ENCODE results near the gene HAPSTR1.

The HAPSTR1 gene

DNA sequence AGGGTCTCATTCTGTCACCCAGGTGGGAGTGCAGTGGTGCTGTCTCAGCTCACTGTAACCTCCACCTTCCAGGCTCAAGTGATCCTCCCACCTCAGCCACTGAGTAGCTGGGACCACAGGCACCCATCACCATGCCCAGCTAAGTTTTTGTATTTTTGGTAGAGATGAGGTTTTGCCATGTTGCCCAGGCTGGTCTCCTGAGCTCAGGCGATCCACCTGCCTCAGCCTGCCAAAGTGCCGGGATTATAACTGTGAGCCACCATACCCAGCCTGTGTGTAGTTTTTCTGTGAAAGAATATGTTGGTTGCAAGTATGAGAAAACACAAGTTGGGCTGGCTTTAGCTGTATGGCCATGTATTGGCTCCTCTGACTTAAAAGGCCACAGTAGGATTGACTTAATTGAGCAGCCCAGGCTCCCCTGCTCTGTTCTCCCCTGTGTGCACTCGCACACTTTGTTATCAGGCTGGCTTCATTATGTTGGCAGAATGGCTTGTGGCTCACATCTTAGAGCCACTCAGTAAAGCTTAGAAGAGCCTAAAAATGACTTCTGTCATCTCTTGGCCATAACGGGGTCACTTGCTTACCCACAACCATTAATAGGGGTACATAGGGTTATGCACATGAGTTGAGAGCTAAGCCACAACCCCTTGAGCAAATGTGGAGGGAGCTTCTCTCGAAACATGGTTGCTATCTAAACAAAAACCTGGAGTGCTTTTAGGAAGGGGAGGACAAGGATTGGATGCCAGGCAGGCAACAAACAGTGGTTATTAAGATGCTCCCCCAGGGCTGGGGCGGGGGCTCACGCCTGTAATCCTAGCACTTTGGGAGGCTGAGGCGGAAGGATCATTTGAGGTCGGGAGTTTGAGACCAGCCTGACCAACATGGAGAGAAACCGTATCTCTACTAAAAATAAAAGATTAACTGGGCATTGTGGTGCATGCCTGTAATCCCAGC is 6.1 kb downstream of the HAPSTR1 start:
- DNase-seq = no peak

DNA sequence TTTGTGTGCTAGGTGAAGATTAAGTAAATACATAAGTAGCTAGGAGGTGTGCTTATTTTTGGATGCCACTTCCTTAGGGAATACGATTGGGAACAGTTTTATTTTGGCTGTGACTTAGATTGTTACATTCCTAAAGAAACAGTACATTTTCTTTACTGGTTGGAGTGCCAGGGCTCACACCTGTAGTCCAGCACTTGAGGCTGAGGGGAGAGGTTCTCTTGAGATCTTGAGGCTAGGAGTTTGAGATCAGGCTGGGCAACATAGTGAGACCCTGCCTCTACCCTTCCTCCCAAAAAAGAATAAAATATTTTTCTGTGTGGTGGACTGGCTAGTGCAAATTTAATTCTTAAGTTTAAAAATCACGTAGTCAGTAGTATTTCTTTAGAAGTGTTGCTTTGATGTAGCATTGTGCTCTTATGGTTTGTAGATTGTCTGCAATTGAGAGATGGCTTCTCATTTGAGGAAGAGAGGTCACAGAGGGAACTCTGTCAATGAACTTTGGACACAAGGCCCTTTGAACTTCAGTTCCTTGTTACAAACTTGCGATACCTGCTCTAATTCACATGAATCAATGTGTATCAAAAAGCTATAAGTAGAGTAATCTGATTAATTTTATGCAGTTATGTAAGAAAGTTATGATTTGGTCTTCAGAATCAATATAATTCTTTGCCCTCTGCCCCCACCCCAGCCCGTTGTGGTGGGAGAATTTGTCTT is 7.1 kb downstream of the HAPSTR1 start:
- no peak for DNase-seq

DNA sequence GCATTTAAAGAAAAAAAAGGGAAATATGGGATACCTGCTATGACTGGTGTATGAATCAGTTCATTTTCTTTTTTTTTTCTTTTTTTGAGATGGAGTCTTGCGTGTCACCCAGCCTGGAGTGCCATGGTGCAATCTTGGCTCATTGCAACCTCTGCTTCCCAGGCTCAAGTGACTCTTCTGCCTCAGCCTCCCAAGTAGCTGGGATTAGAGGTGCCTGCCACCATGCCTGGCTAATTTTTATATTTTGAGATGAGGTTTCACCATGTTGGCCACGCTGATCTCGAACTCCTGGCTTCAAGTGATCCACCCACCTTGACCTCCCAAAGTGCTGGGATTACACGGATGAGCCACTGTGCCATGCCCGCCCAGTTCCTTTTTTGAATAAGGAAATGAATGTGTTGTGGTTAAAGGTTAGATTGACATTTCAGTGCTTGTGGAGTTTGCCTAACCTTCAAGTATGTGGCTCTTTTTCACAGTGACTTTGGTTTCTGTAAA is 7.7 kb downstream of the HAPSTR1 start:
- DNase-seq = no peak

DNA sequence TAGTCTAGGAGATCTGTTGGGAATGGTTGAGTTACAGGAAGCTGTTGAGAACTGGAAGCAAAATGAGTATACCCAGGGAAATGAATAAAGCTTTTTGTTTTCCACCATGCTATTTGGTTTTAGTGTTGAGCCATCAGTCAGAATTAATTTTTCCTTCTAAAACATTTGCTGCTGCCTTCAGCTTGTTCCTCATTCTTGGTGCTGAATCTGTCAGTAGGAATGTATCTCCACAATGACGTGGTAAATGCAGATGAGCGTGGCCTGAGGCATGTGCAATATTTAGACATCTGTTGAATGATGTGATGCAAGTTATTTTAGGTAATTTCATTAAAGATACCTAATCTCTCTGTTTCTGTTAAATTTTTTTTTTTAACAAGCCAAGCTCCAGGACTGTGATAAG is 10.9 kb downstream of the HAPSTR1 start:
- DNase-seq = no peak

DNA sequence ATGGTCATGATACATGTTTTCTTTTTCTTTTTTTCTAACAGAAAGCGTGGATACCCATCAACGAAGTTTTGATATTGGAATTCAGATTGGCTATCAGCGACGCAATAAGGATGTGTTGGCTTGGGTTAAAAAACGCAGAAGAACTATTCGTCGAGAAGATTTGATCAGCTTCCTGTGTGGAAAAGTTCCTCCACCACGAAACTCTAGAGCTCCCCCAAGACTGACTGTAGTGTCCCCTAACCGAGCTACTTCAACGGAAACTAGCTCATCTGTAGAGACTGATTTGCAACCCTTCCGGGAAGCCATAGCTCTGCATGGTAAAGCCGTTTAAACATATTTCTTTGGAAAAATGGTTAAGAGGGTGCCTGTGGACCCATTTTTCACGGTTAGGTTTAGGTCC is 11.5 kb downstream of the HAPSTR1 start:
- DNase-seq = no peak

DNA sequence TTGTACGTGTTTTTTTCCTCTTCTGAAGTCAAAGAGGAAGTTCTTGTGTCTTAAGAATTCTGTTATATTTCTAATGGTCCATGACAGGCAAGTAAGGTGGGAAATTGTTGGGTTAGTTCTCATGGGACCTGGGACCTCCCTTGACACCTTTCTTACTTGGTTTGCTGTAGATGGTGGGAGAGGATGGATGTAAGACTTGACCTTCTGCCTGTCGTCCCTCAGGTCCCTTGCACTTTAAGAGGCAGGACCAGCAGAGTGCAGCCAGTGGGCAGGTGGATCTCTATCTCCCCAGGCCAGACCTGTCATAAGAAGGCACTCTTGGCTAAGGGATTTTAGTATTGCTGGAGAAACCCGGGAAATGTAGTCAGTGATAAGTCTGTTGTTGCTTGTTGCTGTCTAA is 12.1 kb downstream of the HAPSTR1 start:
- DNase-seq = no peak

DNA sequence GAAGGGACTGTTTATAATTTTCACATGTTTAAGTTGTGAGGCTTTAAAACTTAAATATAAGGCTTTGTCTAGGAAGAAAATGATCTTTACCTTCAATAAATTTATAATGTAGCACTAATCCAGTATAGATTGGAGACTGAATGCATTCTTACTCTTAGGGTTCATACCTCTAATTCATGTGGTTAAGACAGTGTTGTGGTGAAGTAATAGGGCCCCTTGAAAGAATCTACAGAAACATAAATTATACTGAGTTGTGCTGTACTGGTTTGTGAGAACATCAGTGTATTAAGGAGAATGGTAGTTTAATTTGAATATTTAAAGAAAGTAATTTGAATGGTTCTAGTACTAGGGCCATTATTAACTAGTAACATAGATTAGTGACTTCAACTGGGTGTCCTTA is 13.7 kb downstream of the HAPSTR1 start:
- no peak for DNase-seq

DNA sequence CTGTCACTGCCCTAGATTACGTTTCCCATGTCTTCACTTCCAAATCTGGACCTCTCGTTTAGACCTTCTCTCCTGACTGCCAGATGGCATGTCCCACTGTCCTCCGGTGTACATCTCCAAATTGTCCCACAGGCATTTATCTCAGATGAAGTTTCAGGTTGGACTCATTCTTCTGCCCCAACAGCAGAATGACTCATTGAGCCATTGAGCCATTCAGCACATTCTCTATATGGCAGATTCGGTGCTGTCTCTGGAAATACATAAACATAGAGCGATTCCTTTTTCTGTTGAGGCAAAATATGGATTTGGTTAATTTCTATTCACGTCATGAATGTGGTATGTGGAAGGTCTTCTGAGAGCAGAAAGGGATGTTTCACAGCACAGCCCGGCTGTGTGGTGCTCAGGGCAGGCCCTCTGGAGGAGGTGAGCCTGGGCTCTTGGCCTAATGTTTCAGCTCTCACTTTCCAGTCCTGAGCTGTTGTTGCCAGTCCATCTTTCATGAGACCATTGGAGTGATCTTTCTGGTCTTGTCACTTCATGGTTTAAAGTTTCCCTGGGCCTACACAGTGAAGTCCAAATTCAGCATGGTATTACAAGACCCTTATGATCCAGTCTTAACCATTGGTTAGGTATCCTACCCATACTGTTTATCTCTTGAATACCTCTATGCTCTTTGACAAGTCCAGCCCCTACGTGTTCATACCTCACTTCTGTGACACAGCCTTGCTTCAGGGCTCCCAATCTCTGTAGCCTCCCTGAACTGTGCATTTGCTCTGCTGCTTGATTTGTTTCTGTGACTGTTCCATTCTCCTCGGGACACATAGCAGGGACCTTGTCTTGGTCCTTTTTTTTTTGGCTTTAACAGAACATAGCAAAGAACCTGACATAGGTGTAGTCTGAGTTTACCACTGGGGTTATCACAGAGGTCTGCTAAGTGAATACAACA is 15.9 kb downstream of the HAPSTR1 start:
- DNase-seq = no peak

DNA sequence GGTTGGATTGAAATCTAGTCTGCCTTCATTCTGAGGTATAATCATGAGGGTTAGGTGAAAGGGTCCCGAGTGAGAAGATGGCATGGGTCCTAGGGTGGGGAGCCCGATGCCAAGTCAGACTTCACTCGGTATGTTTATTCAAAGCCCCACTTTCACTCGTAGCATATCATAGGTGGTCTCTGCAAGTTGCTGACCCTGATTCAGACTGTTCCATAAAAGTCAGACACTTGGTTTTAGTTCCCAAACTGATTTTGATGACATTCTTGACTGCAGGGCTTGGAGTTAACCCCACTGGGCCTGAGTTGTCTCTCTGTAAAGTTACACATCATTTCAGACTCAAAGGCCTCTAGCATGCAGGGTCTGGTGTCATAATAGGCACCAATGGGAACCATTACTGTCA is 17.8 kb downstream of the HAPSTR1 start:
- no peak for DNase-seq

DNA sequence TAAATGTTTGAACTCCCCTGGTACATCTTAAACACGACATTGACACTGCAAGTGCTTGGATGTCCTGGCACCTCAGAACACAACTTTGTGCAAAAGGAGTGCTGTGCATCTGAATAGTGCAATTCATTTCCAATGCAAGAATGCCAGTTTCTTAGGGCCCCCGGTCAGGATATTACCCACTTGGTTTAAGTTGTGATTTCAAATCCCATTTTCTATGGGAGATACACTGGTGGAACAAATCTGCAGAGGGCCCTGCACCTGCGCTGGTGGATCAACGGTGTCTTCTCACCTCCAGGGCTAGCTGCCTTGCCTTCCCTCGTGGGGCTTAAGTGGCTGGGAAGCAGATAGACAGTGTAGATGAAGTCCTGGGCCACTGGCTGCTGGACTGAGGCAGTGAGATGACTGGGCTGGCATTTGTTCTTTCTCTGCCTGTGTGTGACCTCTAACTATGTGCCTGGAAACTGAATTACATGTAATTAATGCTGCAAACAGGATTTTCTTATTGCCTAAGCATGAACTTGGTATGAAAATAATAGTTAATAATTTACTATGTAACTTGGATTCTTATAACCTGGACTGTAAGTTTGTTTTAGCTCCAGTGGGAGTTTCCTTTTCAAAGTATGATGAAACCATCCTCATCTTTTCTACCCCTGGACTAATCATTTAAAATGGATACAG is 20.9 kb downstream of the HAPSTR1 start:
- peak; percentile 23 for DNase-seq

DNA sequence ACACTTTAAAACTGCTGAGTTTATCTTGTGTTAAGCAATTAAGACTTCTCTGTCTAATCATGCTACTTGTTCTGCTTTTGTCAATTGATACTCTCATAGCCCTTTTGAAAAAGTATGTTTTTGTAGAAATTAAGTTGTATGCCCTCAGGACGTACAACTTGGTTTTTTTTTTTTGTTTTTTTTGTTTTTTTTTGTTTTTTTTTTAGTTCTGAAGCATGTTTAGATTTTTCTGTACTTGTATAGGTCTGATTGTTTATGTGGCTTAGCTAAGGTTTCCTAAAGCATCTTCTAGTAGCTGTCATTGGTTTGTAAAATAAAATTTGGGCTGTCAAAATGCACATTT is 21.4 kb downstream of the HAPSTR1 start:
- no peak for DNase-seq

DNA sequence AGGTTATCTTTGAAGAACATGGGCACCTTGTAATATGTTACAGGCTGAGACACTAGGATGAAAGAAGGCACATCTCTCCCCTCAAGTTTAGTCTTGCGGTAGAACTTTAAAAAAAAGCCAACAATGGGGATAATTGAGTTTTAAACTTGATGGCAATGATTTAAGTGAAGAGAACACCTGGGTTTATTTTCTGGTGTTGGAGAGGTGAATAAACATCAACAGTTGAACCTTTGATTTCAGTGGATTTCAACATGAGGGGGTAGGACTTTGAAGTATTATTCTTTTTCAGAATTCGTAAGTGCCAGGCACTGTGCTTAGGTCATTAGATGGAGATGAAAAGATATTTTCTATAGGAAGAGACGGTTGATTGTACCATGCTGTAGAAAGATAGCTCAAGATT is 22.3 kb downstream of the HAPSTR1 start:
- no peak for DNase-seq

DNA sequence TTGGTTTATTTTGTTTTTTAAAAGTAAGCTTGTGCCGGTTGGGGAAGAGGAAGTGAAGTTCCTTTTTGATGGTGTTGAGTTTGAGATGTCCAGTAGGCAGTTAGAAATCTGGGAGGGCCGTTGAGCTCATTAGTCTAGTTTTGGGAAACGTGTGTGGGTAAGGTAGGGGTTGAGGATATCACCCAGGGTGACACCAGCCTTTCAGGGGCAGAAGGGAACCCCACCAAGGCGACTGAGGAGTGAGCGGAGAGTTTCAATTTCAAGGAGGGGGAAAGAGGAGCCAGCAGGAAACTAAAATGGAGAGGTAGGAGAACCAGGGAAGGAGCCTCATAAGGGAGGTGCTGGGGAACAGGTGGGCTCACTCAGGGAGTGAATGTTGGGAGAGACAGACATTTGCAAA is 22.7 kb downstream of the HAPSTR1 start:
- no peak for DNase-seq

DNA sequence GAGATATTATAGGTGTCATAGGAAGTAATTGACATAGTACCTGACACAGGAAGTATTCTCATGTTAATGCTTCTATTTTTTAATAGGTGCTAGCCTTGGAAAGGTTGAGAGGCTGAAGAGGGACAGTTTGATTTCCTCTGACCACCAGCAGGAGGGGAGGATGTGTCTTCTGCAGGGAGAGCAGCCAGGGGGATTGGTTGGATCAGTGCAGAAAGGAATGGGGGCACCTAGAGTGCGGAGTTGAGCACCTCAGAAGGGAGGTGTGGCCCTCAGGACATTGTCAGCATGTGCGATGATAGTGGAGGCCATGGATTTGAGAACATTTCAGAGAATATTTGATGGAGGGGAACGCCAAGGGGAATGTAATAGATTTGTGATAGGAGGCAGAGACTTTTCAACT is 23.4 kb downstream of the HAPSTR1 start:
- DNase-seq = no peak

DNA sequence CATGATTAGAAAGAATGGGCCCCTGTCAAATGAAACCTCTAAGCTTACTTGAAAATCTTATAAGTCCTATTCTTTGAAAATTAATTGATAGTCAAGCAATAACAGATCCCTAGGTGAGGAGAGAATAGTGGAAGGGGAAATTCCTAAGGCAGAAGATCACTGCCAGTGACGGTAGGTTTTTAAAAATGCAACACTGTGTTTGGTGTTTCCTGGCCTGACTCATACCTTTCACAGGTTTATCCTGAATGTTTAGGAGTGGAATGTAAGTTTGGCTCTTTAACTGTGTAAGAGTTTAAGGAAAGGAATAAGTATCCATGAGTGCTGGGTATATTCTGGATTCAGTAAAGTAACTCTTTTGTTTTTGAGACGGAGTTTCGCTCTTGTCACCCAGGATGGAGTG is 23.8 kb downstream of the HAPSTR1 start:
- DNase-seq = no peak

DNA sequence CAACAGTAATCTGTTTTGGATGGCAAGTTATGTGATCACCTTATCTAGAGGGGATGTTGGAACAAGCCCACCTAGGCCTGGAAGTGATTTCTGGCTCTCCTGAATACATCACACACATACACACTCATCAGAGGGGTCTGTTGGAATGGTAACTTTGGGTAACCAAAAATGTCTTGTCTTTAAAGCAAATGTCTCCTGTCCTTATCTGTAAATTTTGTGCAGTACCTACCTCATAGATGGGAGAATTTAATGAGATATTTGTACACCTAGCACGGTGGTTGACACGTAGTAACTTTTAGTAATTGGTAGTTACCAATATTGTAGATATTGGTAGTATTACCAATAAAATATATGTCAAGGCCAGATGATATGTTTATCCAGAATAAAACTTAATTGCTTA is 24.7 kb downstream of the HAPSTR1 start:
- DNase-seq = no peak

DNA sequence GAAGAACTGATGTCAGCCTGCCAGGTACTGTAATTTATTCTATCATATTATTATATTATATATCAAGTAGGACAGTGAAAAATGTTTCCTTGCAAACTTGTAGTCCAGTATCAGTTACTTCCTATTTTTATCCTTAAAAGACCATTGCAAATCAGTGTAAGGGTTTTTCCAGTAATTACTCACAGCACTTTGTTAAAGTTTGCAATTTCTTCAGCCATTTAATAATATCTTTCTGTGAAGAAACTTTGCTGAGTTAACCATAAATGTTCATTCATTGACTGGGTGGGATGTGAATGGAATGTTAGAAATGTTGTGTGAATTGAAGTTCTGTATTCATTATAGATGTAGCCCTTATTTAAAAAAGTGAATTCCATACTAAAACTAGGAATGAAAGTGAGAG is 26.7 kb downstream of the HAPSTR1 start:
- no peak for DNase-seq

DNA sequence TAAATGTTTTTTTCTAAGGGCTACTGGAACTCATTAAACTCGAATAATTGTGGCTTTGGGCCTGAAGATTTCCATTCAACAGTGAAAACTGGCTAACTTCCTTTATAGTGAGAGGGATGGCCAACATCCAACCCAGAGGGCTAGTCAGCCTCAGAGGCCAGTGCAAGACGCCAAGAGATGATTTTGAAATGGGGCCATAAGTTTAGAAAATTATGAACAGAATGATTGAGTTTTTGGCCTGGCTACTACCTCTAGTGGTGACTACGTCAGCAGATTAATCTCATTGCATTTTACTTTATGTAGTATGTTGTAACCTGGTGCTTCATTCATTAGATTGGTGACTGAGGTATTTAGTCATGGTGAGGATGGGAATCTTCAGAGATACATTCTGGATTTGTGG is 28.4 kb downstream of the HAPSTR1 start:
- no peak for DNase-seq

DNA sequence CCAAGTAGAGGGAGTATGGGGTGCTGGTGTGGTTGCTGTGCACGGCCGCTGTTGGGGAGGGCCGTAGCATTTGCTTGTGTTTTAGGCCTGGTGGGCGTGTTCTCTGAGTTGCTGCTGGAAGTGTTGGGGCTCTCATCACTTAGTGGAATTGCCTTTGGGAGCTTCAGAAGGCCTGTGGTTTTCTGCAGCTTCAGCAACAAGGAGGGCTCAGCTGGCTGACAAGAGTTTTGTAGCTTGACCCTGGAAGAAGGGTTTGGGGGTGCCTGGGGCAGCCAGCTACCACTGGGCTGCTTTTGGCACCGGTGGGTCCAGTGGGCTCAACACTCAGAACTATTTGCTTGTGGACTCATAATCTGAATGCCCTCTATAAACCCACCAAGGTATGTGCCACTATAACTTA is 30.9 kb downstream of the HAPSTR1 start:
- DNase-seq = no peak

DNA sequence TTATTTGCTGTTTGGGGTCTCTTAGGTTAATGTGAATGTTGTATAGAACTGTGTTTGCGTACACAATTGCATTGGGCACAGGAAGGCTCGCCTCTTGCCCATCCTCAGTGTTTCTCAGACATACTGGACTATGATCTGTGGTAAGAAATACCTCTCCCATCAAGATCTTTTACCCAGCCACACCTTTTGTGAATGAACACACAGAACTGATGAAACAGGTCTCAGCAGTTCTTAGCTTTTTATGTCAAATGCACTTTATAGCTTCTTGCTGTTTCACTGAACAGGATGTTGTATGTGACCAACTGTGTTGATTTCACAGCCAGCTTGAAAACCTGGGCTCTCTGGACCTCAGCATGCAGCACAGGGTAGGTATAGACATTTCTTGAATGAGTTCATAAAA is 31.5 kb downstream of the HAPSTR1 start:
- no peak for DNase-seq

DNA sequence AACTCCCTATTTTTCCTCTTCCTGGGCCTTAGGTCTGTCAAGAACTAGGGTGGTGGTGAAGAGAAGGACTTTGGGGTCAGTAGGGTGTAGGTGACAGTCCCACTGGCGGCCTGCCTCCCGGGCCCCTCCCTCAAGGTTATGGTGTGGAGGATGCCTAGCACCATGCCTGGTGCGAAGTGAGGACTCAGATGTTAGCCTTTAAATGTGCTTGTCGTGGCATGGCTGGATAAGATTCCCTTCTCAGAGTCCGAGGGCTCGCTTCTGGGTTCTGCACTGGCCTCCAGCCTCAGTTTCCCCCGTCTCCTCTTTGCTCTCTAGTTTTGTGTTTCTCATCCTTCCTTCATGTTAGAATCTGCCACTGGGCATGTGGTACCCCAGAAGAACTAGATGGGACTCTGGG is 32.0 kb downstream of the HAPSTR1 start:
- DNase-seq = no peak

DNA sequence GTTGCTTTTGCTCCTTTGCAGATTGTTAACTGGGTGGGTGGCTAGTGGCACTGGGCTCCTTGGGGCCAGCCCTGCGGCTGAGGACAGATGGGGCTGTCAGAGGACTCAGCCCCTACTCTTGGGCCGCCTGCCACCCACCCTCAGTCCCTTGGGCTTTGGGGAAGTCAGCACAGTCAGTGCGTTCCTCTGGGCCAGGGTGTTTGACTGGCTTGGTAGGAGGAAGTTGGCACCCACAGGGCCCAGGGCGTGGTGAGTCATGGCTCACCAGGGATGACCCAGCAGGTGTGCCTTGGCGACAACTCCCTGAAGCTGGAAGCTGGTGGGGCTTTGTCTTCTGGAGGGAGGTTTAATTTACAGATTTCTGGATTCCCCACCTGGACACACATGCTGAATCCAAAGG is 32.4 kb downstream of the HAPSTR1 start:
- peak; percentile 67 for DNase-seq

DNA sequence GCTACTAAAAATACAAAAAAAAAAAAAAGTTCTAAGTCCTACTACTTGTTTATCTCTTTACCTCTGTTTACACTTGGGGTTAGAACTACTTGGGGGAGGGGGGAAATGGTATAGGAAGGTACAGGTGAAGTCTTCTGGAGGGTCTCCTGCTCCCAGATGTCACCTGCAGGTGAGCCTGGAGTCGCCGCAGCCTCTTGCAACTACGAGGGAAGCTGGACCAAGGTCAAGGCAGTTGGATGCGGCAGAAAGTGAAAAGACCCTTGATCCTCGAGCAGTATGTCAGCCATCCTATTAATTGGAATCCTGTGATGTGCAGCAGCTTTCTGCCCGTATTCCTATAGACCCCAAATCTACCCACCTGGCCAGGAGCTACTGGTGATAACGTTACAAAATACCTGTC is 33.0 kb downstream of the HAPSTR1 start:
- DNase-seq = no peak

Measured in DMS53 (cell line).